NCI-H2029 (cell line): ENCODE measurements around the gene ALKBH7.

Experiments
- DNase-seq: peaks from one replicate; lab custom pipeline; 2025; lab: John Stamatoyannopoulos, UW

The ALKBH7 gene

GRCh38 chr19:6373096-6373812 lies 660 bp downstream of the ALKBH7 start:
- DNase-seq, result peak; percentile 96

- no peak for DNase-seq
Observed at GRCh38 chr19:6373813-6374108, 1.2 kb downstream of the ALKBH7 start.

- no peak for DNase-seq
Observed at GRCh38 chr19:6374161-6374709, 1.6 kb downstream of the ALKBH7 start.

GRCh38 chr19:6374711-6375410 lies 2.3 kb downstream of the ALKBH7 start:
- no peak for DNase-seq

- no peak for DNase-seq
Observed at GRCh38 chr19:6375411-6376010, 2.9 kb downstream of the ALKBH7 start, which contains the start of gene PSPN. Gene PSPN (minus strand): TSS chr19:6375933. CDS start chr19:6375849, 84 bp downstream.

GRCh38 chr19:6376512-6377190 lies 4.1 kb downstream of the ALKBH7 start:
- DNase-seq, result no peak

- DNase-seq, result no peak
Observed at GRCh38 chr19:6378041-6378440, 5.4 kb downstream of the ALKBH7 start.

GRCh38 chr19:6378486-6378885 lies 5.9 kb downstream of the ALKBH7 start:
- no peak for DNase-seq

GRCh38 chr19:6379744-6380143 lies 7.2 kb downstream of the ALKBH7 start:
- no peak for DNase-seq

- no peak for DNase-seq
Observed at GRCh38 chr19:6381030-6381750, 8.6 kb downstream of the ALKBH7 start.

GRCh38 chr19:6383188-6383587 lies 10.6 kb downstream of the ALKBH7 start:
- no peak for DNase-seq

- DNase-seq, result no peak
Observed at GRCh38 chr19:6384381-6384780, 11.8 kb downstream of the ALKBH7 start.

- DNase-seq, result no peak
Observed at GRCh38 chr19:6387372-6387771, 14.8 kb downstream of the ALKBH7 start.

- no peak for DNase-seq
Observed at GRCh38 chr19:6392221-6393073, 19.9 kb downstream of the ALKBH7 start.

GRCh38 chr19:6393074-6393982 lies 20.7 kb downstream of the ALKBH7 start, which contains the start of gene GTF2F1:
Gene GTF2F1 (minus strand): TSS chr19:6393164. CDS start chr19:6392995, 169 bp downstream.
- DNase-seq, result peak; percentile 91

- DNase-seq, result no peak
Observed at GRCh38 chr19:6393983-6394412, 21.4 kb downstream of the ALKBH7 start.

GRCh38 chr19:6394831-6395230 lies 22.2 kb downstream of the ALKBH7 start:
- no peak for DNase-seq

- no peak for DNase-seq
Observed at GRCh38 chr19:6396305-6396704, 23.7 kb downstream of the ALKBH7 start.
